Adipose tissue (tissue), 3 donors: ENCODE data around the gene SORBS1. TPM values are rescaled to one million over a fixed set of nuclear protein-coding genes. Genes with fewer than 3 reads are reported as not detected.

ENCODE experiments used
- H3K27ac ChIP-seq: one replicate; pipeline ENCODE4 v1.5.1; 2013; ENCODE audit warnings: low read depth, low read length
- WGBS, 3 donors: extraction: QIAGEN DNeasy Blood & Tissue Kit; methylation state at CpG; one replicate each; pipeline ENCODE4 v1.1.7; 2013; 5-methylcytosine and 5-hydroxymethylcytosine counted together
- polyA plus RNA-seq, 3 donors: library from polyadenylated mRNA; stranded (reverse); fragments of 200-250 nt; gene quantifications; one replicate each; pipeline ENCODE4 v1.2.3, GENCODE V29; 2013
- donor health status: healthy with polysubstance abuse.
- donor health status: Bipolar disorder and iron deficiency.
- donor health status: healthy.

Gene SORBS1
- polyA plus RNA-seq, 3 donors: 25.4 to 508 (median 85.4) TPM

DNA sequence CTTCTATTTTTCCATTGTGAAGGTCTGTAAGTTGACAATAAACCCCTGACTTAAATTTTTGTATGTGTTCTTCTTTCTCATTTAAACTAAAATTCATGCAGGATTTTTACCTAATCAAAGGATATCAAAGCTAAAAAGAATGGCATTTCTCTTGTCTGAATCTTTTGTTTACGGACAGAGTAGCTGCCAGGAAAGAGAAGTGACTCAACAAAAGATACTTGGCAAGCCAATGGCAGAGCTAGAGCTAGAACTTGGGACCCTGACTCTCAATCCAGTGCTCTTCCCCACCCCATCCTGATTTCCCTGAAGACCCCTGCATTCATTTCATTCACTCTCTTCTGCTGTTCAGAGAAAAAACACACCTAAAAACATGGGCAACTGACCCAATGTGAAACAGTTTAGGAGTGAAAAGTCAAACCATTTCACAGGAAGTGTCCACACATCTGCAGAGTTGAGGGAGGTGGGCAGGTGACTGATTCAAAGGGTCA lies 230.2 kb downstream of the SORBS1 start:
- 77 to 100% (median 81%) methylated on average over 1 of the region's 1 CpG for WGBS, 3 donors
- no peak overlapping the region for H3K27ac ChIP-seq

DNA sequence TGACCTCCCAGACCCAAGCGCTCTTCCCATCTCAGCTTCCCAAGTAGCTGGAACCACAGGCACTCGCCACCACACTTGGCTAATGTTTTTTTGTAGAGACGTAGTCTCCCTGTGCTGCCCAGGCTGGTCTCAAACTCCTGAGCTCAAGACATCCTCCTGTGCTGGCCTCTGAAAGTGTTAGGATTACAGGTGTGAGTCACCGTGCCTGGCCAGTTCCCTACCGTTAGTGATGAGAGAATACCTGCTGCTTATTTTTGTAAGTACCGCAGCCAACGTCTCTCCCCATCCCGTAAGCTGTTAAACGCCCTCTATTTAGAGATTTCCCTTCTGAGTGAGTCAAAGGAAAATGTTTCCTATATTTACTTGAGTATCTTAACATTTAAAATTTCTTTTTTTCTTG lies 231.9 kb downstream of the SORBS1 start:
- WGBS, 3 donors: 86 to 91% (median 91%) methylated on average over 9 of the region's 9 CpGs
- no peak overlapping the region for H3K27ac ChIP-seq

DNA sequence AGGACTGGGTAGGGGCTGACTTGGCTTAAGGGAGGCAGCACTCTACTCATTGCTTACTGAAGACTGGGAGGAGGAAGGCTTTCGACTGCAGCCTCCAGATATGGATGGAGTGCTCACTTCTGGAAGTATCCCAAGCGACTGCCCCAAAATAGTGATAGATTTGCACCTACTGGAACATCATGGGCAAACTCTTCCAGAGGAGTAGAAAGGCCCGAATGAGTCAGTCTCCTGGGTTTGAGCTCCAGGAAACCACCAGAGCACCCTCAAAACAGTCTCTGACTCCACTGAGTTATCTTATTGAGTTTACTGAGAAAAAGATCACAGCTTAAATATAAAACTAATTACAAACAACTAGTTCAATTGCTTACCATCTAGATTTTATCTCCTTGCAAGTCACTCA lies 233.2 kb downstream of the SORBS1 start:
- no peak overlapping the region for H3K27ac ChIP-seq
- WGBS, 3 donors: 76 to 87% (median 84%) methylated on average over 3 of the region's 3 CpGs

DNA sequence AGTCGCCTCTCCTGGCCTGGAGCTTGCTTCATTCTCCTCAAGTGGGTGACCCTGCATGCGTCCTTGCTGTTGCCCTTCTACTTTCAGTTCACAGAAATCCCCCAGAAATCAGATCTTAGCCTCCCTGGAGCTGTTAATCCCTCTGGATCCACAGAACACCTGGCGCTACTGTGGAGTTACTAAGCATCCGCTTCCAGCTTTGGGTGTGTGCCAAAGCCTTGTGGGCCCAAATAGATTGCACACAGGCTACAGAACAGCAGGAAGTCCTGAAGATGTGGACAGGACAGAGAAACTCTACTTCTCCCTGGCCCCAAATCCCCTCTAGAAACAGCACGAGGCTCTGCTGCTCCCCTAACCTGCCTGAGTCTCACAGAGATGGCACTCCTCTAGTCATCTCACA lies 233.8 kb downstream of the SORBS1 start:
- H3K27ac ChIP-seq: no peak overlapping the region
- 60 to 69% (median 61%) methylated on average over 5 of the region's 5 CpGs for WGBS, 3 donors

DNA sequence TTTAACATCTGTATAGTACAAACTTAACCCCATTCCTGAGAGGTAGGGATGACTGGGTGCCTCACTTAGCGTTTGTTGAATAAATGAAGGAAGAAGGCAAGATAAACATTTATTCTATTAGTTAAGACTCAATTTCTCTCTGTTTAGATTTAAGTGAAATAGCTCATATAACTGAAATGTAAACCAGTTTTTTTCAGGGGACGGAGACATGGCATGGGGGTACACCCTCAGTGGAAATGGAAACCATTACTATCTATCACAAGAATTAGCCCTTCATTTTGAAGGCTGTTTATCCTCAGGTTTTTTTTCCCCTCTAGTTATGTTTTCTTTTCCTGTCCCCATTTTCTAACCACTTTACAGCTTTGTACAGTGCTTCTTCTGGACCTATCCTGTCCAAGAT lies 234.8 kb downstream of the SORBS1 start:
- 94 to 98% (median 95%) methylated on average over 2 of the region's 2 CpGs for WGBS, 3 donors
- H3K27ac ChIP-seq: no peak overlapping the region

DNA sequence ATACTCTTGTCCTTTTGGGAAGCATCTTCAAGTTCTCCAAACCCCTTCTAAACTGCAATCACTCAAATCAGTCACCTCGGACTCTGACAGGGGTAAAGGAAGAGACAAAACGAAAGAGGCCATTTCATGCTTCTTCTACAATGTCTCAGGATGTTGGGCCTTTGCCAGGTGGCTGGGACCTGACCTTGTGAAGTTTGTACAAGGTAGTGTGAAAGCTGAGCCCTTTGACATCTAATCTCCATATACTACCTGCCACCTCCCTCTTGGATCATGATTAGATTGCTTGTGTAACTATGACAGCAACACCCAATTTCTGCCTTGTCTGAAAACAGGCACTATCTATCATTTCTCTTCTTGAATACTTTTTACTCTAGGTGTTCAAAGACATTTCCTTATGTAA lies 235.3 kb downstream of the SORBS1 start:
- H3K27ac ChIP-seq: no peak overlapping the region
- WGBS, 3 donors: 69 to 80% (median 76%) methylated on average over 2 of the region's 2 CpGs

DNA sequence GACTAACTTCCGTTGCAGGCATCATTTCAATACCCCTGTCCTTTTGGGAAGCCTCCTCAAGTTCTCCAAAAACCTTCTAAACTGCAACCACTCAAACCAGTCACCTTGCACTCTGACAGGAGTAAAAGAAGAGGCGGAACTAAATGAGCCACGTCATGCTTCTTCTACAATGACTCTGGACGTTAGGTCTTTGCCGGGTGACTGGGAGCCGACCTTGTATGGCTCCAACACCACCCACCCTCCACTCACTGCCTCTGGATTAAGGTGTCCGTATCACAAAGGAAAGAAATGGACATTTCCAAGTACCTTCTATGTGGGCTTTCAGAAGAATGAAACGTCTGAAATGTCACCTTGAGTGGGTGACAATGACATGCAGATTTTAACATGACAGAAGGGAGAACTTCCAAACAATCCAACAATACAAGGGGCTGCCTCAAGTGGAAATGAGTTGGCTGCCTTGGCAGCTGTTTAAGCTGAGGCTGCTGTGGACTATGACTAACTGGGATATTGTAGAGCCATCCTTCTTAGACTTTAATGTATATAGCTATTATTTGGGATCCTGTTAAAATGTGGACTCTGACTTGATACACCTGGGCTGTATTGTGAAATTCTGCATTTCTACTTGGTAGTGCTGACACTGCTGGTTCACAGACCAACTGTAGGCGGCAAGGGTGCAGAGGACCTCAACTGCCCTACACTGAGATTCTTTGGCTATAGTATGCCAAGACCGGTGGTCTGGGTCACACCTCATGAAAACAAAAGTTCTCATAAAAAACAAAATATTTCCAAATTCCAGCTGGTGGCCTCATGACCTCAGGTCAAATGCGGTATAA lies 236.5 kb downstream of the SORBS1 start:
- H3K27ac ChIP-seq: no peak overlapping the region

DNA sequence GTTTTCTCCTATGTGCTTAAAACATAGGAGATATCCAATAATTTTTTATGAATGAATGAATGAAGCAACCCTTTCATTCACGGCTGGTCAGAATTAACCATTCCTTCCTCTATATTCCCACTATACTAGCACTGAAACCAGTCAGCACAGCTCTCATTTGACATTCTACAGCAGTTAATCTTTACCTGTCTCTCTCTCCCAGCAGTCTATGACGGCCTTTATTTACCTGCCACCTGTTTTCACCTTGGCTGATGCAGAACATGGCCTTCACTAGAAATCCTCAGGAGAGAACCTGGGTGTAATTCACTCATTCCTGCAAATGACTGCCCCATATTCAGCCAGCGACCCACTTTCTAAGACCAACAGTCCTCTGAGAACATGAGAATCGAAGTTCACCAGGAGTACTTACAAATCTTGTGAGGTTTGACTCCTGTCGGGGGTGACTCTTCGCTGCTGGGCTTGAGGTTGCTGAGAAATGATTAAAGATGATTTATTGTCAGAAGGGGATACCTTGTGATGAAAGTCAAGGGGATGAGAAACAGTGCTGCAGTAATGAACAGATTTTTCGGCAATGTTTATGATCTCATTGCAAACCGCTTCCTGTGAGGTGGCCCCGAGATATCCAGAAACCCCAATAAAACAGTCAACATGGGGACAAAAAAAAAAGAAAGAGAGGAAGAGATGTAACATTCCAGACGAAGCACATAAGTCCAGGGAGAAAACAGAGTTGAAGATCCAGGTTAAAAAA lies 239.4 kb downstream of the SORBS1 start:
- WGBS, 3 donors: 72 to 89% (median 89%) methylated on average over 10 of the region's 10 CpGs

More for the DNA sequence above, 236.5 kb downstream of the SORBS1 start:
- WGBS, 3 donors: 87 to 90% (median 90%) methylated on average over 11 of the region's 11 CpGs

DNA sequence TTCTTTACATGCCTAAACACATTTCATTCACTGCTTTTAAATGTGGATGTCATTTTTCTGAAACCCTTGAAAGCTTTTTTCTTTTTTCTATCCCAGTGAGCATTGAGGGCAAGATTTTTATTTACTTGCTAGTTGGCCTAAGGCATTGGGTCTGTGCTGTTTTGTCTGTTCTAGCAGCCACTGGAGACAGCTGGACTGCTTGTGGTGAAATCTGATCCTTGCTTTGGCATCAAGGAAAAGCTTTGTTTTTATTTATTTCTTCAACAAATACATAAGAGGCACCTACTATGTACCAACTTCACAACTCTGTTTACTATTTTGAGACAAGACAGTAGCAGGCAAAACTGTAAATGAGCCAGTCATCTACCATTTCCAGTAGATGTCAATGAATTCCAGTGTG lies 241.9 kb downstream of the SORBS1 start:
- no peak overlapping the region for H3K27ac ChIP-seq

More for the DNA sequence above, 239.4 kb downstream of the SORBS1 start:
- no peak overlapping the region for H3K27ac ChIP-seq

DNA sequence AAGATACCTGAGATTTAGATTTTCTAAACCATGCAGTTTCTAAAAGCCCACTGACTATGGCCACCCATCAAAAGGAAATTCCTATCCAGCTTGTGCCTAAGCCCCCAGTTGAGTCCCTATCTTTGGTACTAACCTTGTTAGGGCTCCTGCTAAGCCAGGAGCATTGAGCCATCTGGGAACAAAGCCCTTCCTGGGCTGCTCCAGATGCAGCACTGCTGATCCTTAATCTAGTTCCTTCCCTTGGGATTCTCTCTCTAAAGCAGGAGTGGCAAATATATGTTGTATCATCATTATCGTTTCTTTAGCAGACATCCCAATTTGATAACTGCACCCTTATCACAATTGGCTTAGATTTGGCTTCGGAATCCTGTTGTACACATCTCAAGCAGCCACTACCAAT lies 245.7 kb downstream of the SORBS1 start:
- H3K27ac ChIP-seq: no peak overlapping the region
- WGBS, 3 donors: 61 to 80% (median 79%) methylated on average over 2 of the region's 2 CpGs

DNA sequence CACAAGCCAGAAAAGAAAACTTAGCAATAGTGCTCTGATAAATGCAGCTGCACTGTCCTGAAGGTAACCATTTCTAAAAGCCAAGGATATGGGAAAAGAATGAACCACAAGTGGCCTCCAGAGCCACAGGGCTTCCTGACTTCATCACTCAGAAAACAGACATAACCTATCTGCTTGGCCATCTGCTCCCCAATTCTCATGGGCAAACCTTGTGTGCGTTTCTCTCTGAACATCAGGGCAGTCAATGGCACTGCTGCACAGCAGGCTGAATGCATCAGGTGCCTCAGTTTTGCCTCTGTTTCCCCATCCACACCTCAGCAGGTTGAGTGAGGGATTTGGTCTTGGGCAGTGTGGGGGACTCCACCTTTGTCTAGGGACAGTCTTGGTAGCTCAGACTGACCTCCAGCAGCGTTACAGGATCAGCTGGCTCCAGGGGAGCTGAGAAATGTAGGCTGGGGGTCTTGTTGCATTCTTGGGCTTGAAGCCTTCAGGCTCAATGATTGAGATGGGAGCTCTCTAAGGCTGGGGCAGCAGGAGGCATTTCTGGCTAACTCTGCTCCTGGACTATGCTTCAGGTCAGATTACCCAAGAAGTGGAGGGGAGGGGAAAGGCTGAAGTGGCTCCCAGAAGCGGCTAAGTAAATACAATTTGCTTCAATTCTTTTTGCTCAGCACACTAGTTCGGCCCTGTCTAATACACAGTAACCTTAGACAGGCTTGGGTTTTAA lies 246.8 kb downstream of the SORBS1 start:
- no peak overlapping the region for H3K27ac ChIP-seq
- WGBS, 3 donors: 83 to 94% (median 84%) methylated on average over 4 of the region's 4 CpGs

DNA sequence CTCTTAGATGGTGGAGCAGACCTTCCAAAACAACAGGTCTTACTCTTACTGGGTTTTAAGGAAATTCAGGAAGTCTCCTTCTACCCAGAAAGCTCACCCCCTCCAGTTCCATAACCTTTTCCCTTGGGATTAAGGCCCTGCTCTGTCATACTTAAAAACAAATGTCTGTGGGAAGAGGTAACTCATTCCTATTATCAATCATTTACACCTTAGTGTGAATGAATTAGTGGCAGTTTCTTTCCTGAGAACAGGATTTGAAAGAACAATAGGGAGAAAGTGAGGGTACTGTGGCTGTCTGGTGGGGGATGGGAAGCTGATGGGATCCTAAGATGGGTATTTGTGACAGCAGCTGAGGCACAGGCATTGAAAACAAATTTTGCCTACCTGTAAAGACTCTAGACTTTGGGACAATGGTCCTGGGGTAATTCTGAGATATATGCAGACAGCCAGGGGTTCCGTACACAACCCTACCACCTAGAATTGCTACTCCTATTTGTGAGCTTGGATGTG lies 248.1 kb downstream of the SORBS1 start:
- 94 to 100% (median 94%) methylated on average over 1 of the region's 1 CpG for WGBS, 3 donors
- H3K27ac ChIP-seq: no peak overlapping the region

DNA sequence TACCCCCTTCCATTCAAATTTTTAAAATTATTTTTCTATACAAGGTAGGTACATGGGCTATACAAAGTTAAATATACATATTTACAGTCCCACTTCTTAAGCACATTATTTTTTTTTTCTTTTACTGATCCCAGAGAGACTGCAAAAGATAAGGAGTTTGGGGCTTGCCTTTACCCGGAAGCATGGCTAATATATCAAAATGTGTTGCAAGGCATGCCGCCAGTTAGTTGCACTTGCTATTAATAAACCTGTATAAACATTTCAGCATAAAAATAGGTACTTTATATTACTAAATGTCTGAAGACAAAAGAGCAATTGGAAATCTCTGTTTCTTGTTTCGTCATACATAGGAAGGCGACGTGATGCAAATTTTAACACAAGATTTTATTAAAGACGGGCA lies 248.9 kb downstream of the SORBS1 start:
- WGBS, 3 donors: 29 to 51% (median 48%) methylated on average over 6 of the region's 6 CpGs
- no peak overlapping the region for H3K27ac ChIP-seq

DNA sequence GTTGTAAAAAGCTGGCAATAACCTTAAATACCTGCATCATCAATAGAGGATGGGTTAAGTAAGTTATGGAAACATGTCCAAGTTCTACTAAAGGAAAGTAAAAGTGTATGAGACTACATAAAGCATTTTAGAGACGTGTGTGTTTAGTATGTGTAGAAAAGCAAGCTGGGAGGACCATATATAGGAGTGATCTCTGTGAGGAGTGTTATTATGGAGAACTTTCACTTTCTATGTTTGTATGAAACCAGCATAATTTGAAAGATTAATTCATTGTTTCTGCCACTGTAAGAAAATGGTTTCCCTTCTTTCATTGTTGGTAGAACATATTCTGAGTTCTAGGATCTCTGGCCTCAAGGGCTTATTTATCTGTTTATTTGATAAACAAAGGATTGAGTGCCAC lies 251.2 kb downstream of the SORBS1 start:
- H3K27ac ChIP-seq: no peak overlapping the region
- WGBS, 3 donors: 50 to 74% (median 54%) methylated on average over 1 of the region's 1 CpG

DNA sequence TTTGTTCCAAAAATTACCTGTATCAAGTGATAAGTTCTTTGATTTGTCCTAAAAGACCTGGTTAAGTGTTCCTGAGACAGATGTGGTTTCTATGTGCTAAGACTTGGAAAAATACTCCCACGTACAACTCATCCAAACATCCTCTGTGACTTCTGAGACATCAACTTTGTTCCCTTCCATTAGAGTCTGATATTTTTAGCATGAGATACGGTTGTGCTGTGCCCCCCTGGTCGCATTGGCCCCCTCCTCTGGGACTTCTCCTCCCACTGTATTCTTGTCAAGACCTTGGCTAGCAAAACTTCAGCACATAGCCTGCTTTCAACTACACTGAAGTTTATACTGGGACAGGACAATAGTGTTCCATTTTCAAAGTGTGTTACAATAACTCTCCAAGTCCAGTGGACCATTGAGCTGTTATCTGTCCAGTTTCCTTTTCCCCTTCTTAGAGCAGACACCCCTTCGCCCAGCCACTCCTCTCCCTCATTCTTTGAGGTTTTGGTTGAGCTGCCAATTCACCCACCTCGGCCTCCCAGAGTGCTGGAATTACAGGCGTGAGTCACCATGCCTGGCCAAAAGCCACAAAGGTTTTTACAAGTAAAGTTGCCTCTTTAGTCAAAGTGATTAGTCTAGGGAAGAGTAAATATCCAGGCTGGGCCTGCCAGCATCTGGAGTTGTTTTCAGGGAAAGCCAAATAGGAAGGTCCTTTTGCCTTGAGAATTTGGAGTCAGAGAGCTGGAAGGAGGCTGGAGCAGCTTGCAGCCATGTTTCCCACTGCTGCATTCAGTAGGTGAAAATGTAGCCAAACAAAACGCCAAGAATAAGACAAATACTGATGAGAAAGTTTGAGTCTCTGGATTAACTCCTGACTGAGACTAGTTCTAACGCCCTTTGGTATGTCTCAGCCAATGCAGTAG lies 252.5 kb downstream of the SORBS1 start:
- 35 to 47% (median 43%) methylated on average over 8 of the region's 8 CpGs for whole genome bisulfite sequencing, 3 donors

DNA sequence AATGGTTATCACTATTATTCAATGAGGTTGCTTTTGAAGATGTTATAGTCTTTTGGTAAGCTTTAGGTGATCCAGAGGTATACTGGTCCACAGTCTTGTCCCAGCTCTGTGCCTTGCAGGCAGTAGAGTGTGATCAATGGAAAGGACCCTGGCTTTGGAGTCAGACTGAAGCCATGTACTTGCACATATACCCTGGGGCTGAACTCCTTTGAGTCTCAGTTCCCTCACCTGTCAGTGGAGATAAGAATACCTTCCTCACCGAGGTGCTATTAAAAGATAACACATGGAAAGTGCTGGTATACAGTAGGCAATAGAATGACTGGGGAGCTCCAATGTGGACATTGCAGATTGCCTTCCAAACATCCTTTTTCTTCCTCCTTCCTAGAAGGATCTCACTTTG lies 254.3 kb downstream of the SORBS1 start:
- WGBS, 3 donors: 47 to 80% (median 68%) methylated on average over 1 of the region's 1 CpG
- no peak overlapping the region for H3K27ac ChIP-seq

More for the DNA sequence above, 252.5 kb downstream of the SORBS1 start:
- no peak overlapping the region for H3K27ac ChIP-seq

DNA sequence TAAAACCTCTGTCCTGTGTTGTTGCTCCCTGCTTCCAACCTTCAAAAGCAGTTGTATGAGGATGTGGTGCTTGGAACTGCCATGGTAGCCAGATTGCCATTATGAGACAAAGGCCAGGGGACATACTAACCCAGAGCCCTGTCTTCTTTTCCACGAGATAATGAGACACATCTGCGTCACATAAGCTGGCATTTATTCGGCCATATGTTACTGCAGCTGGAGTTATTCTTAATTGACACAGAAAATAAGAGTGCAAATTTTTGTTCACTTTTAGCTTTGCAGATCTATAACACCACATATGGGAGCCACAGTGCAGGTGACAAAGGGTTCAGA lies 254.9 kb downstream of the SORBS1 start:
- 80 to 91% (median 87%) methylated on average over 3 of the region's 3 CpGs for WGBS, 3 donors
- H3K27ac ChIP-seq: no peak overlapping the region
